Esophagus squamous epithelium (tissue), 5 donors: ENCODE measurements around the gene MYBPC3. TPM values are rescaled to one million over a fixed set of nuclear protein-coding genes. Genes with fewer than 3 reads are reported as not detected.
A peak's percentile ranks its signal among the peaks of the same experiment; 100 is the strongest.

Experiments
- DNase-seq: peaks from one replicate; lab custom pipeline; 2025; lab: John Stamatoyannopoulos, UW
- H3K27ac ChIP-seq, 4 donors: fragments of 200-600 bp; sonication (generic); one replicate each; pipeline ENCODE4 v1.5.1; 2016 to 2019; ENCODE audit warnings: mild to moderate bottlenecking in 1 of 4
- H3K27me3 ChIP-seq, 4 donors: fragments of 200-600 bp; sonication (generic); 1 replicate in 3 of 4; 2 replicates in 1 of 4; pipeline versions ENCODE4 v1.5.1 to v1.6.0; 2017 to 2021; ENCODE audit warnings: antibody characterized with exemption in 1 of 4
- H3K36me3 ChIP-seq, 3 donors: fragments of 200-600 bp; sonication (generic); one replicate each; pipeline ENCODE4 v1.5.1; 2016 to 2019
- H3K4me1 ChIP-seq, 3 donors: fragments of 200-600 bp; sonication (generic); one replicate each; pipeline ENCODE4 v1.5.1; 2017 to 2019
- H3K4me3 ChIP-seq, 4 donors: fragments of 200-600 bp; sonication (generic); 1 replicate in 3 of 4; 2 replicates in 1 of 4; pipeline ENCODE4 v1.5.1; 2016 to 2019; ENCODE audit warnings: mild to moderate bottlenecking in 2 of 4, moderate library complexity in 1 of 4
- H3K9me3 ChIP-seq, 3 donors: fragments of 200-600 bp; sonication (generic); one replicate each; pipeline ENCODE4 v1.5.1; 2016 to 2019
- POLR2A ChIP-seq, 4 donors: fragments of 450-650 bp; IDR thresholded peaks; one replicate each; pipeline ENCODE4 v1.6.1; 2017; ENCODE audit warnings: antibody characterized with exemption in 4 of 4, mild to moderate bottlenecking in 4 of 4, moderate library complexity in 3 of 4
- WGBS, 2 donors: methylation state at CpG; one replicate each; pipeline ENCODE4 v1.1.5; 2018; 5-methylcytosine and 5-hydroxymethylcytosine counted together
- intact Hi-C: fragments of 100-400 bp; cut with DNase I; formaldehyde crosslinking; loops from one replicate; pipeline ENCODE4 v1.15.0; 2022
- total RNA-seq, 4 donors: library from RNA; depleted of rRNA; stranded (reverse); fragments of >200 nt; gene quantifications; one replicate each; pipeline ENCODE4 v1.1.0, GENCODE V29; 2016
- TF ChIP-seq, protein P1 (sequence below), 6 experiments: fragments of 450-650 bp in 4 of 6; fragments of 200-600 bp in 2 of 6; sonication (generic) in 2 of 6; IDR thresholded peaks; one replicate each; pipeline ENCODE4 v1.5.1; 2016 to 2019; ENCODE audit warnings: antibody characterized with exemption in 6 of 6, mild to moderate bottlenecking in 4 of 6, moderate library complexity in 4 of 6
- donor health status: DM: yes; HTN: yes; CAD: no.

Gene MYBPC3
- total RNA-seq, 4 donors from 2014 or later, result 0.08 TPM; not detected in 3

DNA sequence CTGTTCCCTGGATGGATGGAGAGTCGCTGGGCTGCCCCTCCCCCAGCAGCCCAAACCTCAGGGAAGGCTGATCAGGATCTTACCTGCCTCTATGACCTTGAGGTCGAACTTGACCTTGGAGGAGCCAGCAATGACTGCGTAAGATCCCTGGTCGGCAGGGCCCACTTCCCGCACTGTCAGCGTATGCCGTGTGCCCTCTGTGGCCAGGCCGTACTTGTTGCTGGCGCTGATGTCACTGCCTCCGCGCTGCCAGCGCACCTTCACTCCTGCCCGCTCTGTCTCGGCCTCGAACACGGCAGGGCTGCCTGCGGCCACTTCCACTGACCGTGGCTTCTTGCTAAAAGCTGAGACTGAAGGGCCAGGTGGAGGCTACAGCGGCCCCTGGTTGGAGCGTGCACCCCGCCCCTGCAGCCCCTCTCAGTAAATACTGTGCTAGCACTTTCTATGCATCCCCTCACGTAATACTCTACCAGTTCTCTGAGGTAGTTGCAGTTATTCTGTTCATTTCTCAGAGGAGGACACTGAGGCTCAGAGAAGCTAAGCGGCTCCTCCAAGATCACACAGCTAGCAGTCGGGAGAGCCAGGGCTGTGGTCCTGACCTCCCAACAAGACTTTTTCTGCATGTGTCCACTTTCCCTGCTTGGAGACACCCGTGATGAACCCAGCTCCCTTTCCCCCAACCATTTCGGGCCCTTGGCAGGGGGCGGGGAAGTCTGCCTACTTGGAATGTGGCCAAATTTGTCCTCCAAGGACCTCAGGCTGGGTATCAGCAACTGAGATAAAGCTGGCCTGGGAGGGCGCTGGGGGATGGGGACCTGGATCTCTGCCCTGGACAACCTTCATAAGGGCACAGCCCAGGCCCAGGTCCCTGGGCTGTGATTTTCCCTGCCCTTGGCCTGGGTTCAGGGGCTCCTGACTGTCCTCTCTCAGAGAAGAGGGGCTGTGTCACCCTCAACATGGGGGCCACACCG lies 1.1 kb downstream of the MYBPC3 start:
- intact Hi-C loops, result loop anchor here (10.0 kb wide), 1 partner anchor 177 kb away; the partner anchor contains the start of gene ARFGAP2
- DNase-seq, result no peak
- WGBS, 2 donors, result 91 to 93% methylated on average over 6 to 17 of the region's 29 CpGs
- TF ChIP-seq, protein P1, sequence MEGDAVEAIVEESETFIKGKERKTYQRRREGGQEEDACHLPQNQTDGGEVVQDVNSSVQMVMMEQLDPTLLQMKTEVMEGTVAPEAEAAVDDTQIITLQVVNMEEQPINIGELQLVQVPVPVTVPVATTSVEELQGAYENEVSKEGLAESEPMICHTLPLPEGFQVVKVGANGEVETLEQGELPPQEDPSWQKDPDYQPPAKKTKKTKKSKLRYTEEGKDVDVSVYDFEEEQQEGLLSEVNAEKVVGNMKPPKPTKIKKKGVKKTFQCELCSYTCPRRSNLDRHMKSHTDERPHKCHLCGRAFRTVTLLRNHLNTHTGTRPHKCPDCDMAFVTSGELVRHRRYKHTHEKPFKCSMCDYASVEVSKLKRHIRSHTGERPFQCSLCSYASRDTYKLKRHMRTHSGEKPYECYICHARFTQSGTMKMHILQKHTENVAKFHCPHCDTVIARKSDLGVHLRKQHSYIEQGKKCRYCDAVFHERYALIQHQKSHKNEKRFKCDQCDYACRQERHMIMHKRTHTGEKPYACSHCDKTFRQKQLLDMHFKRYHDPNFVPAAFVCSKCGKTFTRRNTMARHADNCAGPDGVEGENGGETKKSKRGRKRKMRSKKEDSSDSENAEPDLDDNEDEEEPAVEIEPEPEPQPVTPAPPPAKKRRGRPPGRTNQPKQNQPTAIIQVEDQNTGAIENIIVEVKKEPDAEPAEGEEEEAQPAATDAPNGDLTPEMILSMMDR (IDR thresholded peaks at IDR 0.05), result no peak
- TF ChIP-seq POLR2A (IDR thresholded peaks at IDR 0.05), result no peak
- peaks cover 3 to 14% (median 4%) of the 10 kb centered on the region in 3 donors for H3K4me1 ChIP-seq
- H3K9me3 ChIP-seq, result no peaks in the 10 kb centered on the region
- peaks cover 0 to under 1% (median 0%) of the 10 kb centered on the region in 4 donors for H3K27me3 ChIP-seq
- no peak overlapping the region for H3K4me3 ChIP-seq
- H3K36me3 ChIP-seq, result no peaks in the 10 kb centered on the region
- no peak overlapping the region for H3K27ac ChIP-seq

DNA sequence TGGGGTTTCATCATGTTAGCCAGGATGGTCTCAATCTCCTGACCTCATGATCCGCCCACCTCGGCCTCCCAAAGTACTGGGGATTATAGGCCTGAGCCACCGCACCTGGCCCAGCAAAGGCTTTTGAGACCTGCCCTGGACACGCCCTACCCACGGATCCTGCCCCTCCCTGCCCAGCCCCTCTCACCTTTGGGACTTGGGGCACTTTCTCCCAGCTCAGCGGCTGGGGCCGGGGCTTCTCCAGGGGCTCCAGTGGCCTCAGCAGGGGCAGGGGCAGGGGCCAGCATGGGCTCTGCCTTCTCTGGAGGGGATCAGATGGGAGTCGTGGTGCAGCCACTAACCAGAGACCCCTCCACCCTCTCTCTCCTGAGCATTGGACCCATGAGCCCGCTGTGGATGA lies 2.2 kb downstream of the MYBPC3 start:
- peaks cover 3 to 9% (median 4%) of the 10 kb centered on the region in 3 donors for H3K4me1 ChIP-seq
- 91% methylated on average over 5 of the region's 9 CpGs; no CpG with 5 or more reads in 1 of the 2 donors for WGBS, 2 donors
- H3K4me3 ChIP-seq, result no peak overlapping the region
- H3K9me3 ChIP-seq, result no peaks in the 10 kb centered on the region
- H3K27ac ChIP-seq, result no peak overlapping the region
- TF ChIP-seq, protein P1 (IDR thresholded peaks at IDR 0.05), result no peak
- TF ChIP-seq POLR2A (IDR thresholded peaks at IDR 0.05), result no peak
- intact Hi-C loops, result loop anchor here (10.0 kb wide), 1 partner anchor 176 kb away; the partner anchor contains the start of gene ARFGAP2
- H3K36me3 ChIP-seq, result no peaks in the 10 kb centered on the region
- DNase-seq, result no peak
- peaks cover 0 to 7% (median 0%) of the 10 kb centered on the region in 4 donors for H3K27me3 ChIP-seq

- TF ChIP-seq, protein P1 (IDR thresholded peaks at IDR 0.05), result no peak
- no peak for TF ChIP-seq POLR2A (IDR thresholded peaks at IDR 0.05)
- Histone ChIP-seq H3K9me3 (no peaks in the 10 kb centered on the region), H3K4me3 (no peak overlapping the region), H3K27ac (no peak overlapping the region), H3K36me3 (no peaks in the 10 kb centered on the region), H3K4me1 (peaks cover under 1 to 2% (median 1%) of the 10 kb centered on the region in 3 donors), H3K27me3 (peaks cover 0 to 7% (median 0%) of the 10 kb centered on the region in 4 donors)
- 90 to 94% methylated on average over 6 to 9 of the region's 23 CpGs for WGBS, 2 donors
- intact Hi-C loops, result loop anchor here (10.0 kb wide), 2 partner anchors 175 to 465 kb away; partner anchors contain the start of gene ARFGAP2
- no peak for DNase-seq
Measured at GRCh38 chr11:47349521-47350095, 2.9 kb downstream of the MYBPC3 start.

- TF ChIP-seq, protein P1 (IDR thresholded peaks at IDR 0.05), result peak in 1 of 6 experiments; percentile 14
- TF ChIP-seq POLR2A (IDR thresholded peaks at IDR 0.05), result no peak
Measured at GRCh38 chr11:47348859-47349258, 3.6 kb downstream of the MYBPC3 start.

More at GRCh38 chr11:47348859-47349258, 3.6 kb downstream of the MYBPC3 start:
- no peak for DNase-seq
- Histone ChIP-seq H3K27ac (no peak overlapping the region), H3K4me1 (no peaks in the 10 kb centered on the region), H3K4me3 (no peak overlapping the region), H3K27me3 (peaks cover 0 to 7% (median 0%) of the 10 kb centered on the region in 4 donors), H3K9me3 (no peaks in the 10 kb centered on the region), H3K36me3 (no peaks in the 10 kb centered on the region)
- intact Hi-C loops, result loop anchor here (10.0 kb wide), 1 partner anchor 464 kb away; no protein-coding TSS in a partner anchor
- WGBS, 2 donors, result 58 to 60% methylated on average over 4 to 5 of the region's 8 CpGs
